Middle frontal gyrus (tissue), 1 donor: ENCODE data around the gene TEX2.

ENCODE experiments used
- DNase-seq: peaks from one replicate; pipeline ENCODE4 v3.0.0-alpha.2; 2015; ENCODE audit warnings: low spot score; ENCODE audit errors: extremely low spot score

The TEX2 gene

DNA sequence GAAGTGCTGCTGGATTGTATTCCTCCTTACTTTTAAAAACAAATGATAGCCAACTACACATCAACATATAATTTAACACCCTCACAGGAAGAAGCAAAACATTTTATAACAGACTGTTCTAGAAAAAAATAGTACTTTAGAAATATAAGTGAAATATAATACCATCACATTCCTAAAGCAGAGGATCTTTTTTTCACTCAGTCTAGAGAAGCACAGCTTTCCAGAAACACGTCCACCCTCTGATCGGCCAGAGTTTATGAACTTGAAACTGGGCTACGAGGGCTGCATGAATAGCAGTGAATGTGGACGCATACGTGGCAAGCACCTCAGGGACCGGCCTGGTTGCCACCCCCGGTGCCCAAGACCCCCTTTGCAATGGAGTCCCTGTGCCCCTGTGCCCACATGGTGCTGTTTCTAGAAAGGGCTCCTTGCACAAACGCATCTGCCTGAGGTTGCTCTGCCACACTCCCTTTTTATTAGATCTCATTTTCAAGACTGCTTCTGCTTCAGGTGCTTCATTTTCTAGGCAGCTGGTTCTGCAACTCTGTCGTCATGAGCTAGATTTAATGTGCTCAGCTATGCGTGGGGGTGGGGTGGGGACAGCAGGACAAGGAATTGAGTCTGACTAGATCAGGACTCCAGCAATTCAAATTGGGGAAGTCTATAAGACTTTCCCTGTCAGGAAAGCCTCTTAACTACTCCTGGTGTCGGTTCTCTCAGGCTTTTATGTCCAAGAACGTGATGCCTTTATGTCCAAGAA, 104.0 kb downstream of the TEX2 start:
- DNase-seq: no peak

DNA sequence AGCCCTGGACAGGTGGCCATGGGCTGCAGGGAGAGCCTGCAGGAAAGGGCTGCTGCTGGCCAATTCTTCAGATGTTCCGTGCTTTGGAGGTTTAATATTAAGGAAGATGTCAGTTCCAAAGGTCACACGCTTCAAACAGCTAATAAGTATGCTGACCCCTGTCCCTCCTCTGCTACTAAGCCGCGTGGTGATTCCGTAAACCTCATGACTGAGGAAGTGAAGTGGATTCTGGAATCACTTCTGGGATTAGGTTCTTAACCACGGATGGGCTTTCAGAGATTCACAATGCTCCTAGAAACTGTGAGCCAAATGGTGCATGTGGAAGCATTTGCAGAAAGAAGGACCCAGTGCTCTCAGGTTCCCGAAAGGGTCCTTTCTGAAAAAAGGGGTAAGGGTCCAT, 104.7 kb downstream of the TEX2 start:
- DNase-seq: no peak

DNA sequence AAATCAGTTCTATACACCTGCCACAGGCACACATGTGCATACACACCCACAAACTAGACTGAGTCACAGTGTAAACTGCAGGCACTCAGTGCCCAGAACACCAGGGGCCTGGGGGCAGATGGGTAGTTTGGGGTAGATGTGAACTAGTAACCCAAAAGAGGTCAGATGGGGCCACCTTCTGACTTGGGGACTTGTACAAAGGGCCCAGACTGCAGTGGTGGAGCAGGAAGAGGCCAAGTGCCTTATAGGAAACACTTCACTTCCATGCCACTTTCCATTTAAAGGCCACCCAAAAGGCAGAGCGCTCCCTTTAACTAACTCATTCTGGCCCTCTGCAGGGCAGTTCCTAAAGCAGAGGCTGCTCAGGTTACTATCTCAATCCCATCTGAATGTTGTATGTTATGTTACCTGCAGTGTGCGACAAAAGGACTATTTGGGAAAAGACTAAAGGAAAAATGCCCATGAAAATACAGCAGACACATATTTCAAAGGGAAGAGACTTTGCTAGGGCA, 105.3 kb downstream of the TEX2 start:
- DNase-seq: no peak

DNA sequence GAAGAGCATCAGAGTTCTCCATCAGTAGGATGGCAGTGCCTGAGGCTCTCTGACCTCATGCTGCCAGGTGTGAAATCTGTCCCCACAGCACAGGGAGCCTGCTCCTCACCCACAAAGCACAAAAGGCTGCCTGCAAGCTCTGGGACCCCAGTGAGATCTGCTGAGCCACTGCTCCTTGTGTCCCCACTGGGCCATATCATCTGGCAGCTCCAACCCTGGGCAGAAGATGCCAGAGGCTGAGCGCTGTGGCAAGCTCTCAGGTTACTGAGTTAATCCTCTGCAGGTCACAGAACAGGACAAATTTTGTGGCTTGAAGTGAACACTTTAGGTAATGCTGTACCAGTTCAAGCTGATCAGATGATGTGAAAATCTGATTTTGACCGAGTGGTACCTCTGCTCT, 106.4 kb downstream of the TEX2 start:
- no peak for DNase-seq

DNA sequence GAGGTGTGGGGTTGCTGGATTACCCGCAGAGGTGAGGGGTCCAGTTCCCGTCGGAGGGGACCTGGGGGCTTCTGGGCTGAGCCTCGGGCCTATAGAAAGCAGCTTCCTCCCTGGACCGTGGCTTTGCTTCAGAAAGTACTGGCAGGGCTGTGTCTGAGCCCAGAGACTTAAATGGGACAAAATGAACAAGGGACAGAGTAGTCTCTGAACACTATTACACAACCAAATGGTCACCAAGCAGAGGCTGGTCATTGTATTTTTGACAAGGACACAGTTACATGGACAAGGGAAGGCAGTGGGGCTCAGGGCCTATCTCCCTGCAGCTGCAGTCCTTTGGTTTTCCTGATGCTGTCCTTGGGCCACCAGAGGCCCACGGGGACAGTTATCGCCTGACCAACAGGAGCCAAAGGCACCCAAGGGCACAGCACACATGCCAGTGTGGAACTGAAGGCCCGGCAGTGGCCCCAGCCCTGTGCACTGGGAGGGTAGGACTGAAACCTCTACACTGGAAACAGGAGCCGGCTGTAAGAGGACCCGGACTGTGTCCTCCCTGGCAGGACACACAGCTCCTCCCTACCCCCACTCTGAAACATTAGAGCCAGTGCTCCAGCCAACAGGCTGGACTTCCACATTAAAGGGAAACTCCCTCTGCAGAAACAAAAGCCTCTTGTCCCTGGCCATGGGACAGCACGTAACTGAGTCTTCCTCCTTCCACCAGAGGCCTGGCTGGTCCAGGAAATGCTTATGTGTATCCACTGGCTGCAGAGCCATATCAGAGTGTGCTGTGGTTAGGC, 107.1 kb downstream of the TEX2 start:
- peak; percentile 76 for DNase-seq

DNA sequence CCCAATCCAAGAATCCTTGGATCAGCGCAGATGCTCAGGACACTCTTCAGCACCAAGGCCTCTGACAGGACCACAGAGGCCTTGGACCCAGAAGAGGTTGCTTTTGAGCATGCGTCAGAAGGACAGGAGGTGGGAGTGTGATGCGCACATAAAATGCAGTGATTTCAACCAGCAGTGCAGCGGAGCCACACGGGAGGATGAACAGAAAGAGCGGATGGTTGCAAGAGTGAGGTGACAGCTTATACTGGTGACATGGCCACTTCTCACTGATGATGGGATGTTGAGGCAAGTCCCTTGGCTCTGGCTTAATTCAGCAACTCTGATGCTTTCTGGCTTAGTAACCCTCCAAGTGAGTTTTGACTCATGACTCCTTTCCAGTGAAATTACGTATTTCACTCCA, 107.9 kb downstream of the TEX2 start:
- DNase-seq: no peak

DNA sequence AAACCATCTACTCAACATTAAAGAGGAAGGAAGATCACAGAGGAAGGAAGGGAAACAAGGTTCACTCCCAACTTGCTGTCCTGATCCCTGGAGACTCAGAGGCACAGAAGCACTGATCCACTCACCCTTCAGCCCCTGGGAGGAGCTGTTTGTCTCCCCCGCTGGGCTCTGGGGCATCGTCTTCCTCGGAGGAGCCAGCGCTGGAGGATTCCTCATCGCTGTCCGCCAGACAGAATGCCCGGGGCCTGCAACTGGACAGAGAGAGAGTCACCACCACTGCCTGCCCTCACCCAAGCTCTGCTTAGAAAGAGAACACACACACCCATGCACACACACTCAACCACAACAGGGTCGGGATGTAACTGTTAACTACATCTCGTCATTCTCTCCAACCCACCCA, 108.3 kb downstream of the TEX2 start:
- DNase-seq: no peak

DNA sequence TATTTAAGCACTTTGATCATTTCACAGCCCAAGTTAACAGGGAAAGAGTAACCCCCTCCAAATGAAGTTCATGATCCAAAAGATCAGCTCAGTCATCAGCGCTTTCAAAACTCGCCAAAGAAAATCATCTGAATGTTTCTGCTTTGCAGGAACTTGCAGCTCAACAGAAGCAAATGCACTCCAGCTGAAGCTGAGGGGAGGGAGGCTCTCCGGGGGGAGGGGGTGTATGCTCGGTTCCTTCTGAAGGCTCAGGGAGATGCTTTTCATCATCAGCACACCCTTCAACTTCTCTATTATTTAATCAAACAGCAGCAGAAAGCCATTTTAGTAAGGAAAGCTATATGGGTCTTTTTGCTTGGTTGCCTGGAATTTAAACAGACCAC, 108.8 kb downstream of the TEX2 start:
- no peak for DNase-seq

DNA sequence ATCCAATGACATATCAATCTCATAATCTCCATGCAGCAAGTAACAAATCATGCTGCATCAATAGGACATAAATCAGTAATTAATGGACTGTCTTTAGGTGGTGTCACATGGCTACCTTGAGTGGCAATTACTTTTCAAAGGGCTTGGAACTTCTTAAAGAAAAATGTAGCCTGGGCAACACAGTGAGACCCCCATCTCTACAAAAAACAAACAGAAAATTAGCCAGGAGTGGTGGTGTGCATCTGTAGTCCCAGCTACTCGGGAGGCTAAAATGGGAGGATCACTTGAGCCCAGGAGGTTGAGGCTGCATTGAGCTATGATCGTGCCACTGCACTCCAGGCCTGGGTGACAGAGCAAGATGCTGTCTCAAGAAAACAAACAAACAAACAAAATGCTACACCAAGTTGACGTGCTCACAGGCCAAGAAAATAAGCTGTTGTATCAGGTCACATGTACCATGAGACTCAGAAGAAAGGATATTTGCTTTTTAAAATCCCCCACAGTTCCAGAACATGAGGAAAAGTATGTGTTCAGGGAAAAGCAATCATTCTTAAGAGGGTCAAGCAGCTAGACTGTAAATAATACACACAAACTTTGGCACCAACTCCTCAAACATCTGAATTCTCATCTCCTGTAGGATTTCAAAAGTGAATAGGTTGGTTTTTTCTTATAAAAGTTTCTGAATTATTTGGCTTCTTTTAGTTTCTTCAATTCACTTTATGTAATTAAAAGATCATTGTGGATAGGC, 109.3 kb downstream of the TEX2 start:
- no peak for DNase-seq

DNA sequence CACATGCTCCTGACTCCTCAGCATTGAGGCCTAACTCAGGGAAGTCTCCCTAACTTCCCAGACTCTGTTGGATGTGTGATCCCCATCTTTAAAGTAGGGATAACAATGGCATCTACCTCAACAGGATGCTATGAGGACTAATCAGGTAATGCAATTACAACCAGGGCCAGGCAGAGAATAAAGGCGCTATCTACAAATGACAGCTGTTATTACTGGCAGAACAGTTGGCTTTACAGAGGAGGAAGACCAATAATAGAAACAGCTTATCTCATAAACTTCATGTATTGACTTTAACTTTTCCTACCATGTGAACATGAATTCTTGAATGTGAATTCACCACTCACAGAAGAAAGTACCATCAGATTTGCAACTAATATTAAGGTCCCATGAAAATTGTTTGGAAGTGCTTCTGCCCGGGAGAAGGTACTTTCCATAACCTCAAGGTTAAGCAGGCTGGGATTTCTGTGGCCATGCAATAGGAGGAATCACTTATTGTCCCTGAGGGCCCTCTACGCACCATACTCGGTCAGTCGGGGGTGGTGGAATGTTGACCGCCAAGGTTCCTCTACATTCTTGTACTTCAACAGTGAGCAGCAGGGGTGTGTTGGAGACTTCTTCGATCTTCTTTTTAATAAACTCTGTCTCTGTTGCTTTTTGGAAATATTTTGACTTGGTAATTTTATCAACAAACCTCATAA, 110.5 kb downstream of the TEX2 start:
- no peak for DNase-seq

DNA sequence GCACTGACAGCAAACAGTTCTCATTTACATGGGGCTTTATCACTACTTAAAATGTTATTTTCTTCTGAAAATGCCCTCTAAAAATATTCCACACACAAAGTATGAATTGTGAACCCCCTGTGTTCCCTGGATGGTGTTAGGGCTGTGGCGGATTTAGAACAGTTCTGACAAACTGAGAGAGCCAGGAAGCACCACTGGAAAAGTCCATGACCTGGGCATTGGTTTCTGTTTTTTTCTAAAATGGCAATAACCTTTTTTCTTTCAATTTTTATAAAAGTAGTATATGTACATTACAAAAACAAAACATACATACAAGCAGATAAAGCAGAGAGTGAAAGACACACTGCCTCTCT, 112.1 kb downstream of the TEX2 start:
- no peak for DNase-seq

DNA sequence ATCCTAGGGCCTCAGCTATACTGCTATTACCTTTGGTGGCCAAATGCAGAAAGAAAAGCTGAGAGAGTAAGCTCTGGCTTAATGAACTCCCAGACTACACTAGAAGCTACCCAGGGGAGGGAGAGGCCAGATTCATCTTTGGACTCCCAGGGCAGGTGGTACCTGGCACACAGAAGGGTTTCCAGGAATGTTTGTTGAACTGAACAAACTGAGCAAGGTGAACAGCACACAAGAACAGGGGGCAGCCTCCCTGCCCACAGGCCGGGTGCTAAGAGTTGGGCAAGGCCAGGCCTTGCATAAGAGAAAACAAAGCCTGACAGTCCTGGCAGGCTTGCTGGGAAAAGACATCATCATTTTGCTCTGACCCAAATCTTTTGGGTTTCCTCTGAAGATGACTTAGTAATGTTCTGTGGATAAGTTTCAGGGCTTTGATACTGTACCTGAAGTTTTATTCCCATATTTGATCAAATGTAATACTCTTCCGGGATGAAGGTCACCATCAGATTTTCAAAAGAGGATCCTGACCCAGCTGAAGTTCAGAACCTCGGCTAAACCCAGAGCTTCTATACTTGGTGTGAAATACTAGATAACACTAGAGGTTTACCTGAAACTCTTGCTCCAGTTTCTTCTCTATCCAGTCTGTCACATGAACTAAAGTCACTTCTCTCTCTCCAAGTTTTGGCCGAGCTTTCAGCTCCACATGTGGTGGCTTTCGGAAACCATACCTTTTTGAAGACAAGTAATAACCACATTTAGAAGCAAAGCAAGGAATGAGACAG, 112.6 kb downstream of the TEX2 start:
- no peak for DNase-seq

DNA sequence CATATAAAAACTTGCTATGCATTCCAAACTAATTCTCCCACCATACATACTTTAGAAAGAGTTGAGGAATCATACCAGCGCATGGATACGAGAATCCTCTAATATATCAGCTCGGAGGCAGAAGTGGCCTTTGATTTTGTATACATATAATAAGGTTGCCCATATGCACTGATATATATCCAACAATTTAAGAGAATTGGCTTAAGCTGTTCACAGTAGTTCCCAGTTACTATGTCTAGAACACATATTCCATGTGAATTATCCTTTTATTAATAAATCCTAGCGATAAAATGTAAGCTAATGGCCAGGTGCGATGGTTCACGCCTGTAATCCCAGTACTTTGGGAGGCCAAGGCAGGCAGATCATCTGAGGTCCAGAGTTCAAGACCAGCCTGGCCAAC, 113.9 kb downstream of the TEX2 start:
- no peak for DNase-seq

DNA sequence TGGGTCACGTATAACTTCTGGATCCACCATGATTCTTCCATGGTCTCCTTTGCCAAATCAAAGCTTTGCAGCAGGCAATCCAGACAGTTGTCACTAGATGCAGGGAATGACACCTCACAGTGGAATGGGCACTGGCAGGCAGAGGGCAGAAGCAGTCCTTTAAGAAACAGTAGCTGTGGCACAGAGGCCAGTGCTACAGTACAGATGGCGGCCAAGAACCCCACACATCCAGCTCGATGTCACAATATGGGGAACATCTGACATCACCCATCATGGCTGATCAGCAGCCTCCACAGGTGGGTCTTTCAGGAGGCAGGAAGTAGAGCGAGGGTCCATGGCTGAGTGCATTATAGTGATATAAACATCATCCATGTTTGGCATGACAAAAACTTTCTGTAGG, 114.4 kb downstream of the TEX2 start:
- DNase-seq: no peak

DNA sequence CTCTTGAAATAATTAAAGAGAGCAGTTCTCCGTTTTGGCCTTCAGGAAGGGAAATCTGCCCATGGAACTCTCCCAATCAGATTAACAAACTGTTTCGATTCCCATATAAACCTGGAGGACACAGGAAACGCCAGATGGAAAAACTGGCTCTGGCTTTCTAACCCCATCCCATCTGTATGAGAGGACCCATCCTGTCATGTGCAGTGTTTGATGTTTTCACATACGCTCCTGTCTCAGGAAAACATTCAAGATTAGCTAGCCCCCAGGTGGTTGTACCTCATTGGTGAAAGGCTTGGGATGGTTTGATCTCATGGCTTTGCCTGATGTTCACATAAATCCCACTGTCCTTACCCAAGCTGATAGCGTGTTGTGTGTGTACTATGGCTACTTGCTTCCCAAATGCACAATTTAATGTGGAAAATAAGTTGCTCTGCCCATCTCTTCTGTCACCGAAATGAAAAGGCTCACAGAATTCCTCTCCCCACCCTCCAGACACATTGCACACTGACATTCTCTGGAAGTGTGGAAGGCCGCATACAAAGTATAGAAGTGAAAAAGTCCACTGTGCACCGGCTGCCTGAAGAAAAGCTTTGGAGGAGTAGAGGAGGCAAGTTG, 114.9 kb downstream of the TEX2 start:
- DNase-seq: no peak

DNA sequence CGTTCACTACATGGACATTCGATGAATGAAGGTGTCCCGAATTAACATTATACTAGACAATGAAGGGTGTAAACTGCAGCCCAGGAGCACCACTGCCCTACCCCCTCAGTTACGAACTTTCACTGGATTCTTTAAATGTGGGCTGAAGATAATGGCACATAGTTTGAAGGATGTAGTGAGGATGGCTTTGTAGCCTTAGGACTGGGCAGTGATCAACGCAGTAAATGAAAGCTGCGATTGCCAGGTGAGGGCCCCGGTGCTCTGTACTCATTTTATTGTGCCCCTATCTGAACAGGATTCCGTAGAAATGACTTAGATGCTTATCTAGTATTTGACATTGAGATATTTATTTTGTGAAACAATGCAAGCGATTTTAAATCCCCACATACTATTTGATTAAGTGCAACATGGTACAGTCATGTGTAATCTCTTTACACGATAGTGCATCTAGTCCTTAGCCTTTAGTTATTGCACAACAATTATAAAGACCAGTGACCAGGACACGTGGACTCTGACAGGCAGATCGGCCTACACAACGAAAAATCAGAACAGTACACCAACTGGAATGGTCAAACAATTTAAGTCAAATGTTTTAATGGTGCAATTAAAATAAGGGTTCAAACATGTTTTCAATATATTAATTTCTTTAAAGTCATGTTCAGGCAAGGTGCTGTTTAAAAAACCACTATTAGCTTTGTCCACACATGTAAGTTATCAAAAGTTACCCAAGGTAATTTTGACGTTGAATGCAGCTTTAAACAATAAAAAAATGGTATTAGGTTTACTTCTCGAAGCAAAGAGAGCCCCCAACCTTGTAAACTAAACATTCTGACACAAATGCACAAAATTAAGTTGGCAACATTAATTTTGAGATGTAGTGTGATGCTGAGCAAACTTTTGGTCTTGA, 115.7 kb downstream of the TEX2 start:
- no peak for DNase-seq

DNA sequence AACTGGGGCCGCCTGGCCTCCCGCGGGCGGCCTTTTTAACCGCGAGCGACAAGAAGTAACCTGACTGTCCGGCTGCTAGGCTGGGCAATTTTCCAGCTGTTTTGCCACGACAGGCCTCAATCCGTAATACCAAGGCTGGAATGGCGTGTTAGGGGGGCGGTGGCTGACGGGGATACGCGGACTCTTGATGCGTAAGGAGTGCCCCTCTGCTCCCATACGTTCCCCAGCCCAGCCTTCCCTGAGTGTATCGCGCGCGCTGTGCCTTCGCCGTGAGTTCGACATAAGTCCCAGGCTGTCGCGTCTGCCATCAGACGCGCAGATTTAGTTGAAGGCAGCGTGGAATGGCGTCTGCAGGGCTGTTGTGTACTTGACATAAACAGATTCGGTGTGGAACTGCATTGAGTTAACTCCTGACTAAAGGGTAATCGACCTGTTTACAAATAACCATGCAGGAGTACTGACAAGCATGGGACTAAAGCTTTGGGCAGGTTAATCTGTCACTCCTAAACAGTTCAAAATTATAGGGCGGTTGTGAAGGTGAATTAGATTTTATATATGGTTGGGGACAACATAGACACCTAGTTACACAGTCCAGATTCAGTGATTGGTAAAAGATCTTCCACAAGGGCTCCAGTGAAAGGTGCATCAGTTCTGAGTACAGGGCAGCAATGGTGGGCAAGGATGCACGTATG, 116.5 kb downstream of the TEX2 start:
- DNase-seq: peak; percentile 30

DNA sequence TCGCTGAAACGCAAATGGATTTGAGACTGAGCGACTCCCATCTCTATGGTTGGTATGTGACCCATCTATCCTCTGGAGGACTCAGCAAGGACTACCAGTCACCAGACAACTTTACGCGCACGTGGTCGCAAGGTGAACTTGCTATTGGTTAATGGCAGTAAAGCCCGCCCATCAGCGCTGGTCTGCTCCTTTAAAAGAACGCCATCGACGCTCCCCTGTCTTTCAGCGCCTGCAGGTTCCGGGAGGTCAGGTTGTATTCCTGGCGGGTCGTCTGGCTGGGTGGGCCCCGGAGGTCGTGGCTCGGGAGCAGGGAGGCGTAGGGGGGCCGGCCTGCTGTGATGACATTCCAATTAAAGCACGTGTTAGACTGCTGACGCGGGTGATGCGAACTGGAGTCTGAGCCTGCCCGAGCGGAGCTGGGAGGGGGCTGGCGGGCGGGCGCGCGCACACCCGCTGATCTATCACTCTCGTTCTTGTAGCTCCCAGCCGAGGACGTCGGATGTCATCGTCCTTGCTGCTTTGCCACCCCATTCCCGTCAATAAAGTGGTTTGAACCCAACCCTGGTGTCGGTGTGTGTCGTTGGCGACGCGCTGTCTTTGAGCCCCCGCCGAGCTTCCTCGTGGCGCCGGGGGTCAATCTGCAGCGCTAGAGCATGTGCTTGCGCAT, 117.2 kb downstream of the TEX2 start:
- DNase-seq: peak; percentile 98
